IMR-90 (cell line): Measurements from ENCODE around the gene SLC6A7. TPM values are rescaled to one million over a fixed set of nuclear protein-coding genes. Genes with fewer than 3 reads are reported as not detected.
A peak's percentile ranks its signal among the peaks of the same experiment; 100 is the strongest.

Experiments used
- ATAC-seq: fragments of 200-7000 bp; cut with Tn5 transposase; 2 replicates; pipeline ENCODE4 v1.9.1; 2020; ENCODE audit warnings: low read depth, mild to moderate bottlenecking, moderate library complexity
- BruUV-seq: library from RNA; stranded (reverse); fragments of 400-500 nt; replicated peaks from 2 replicates; lab custom pipeline; 2021; lab: Mats Ljungman, UMichigan
- CTCF ChIA-PET: fragments of 300-600 bp; formaldehyde crosslinking; extraction: SDS; loops from one replicate; lab custom pipeline; 2021; ENCODE audit warnings: antibody characterized with exemption; lab: Yijun Ruan, JAX
- POLR2A ChIA-PET: fragments of 300-600 bp; sonication (Branson Sonifier 250); formaldehyde crosslinking; loops from one replicate; lab custom pipeline; 2022; ENCODE audit warnings: antibody characterized with exemption; ENCODE audit not compliant: unreplicated experiment; lab: Charles Lee
- DNase-seq: peaks from one replicate; pipeline ENCODE4 v3.0.0; 2013
- H2AFZ ChIP-seq: replicated peaks from 2 replicates; pipeline ENCODE3; 2013; ENCODE audit warnings: low read length, mild to moderate bottlenecking; ENCODE audit not compliant: poor library complexity
- H2AK5ac ChIP-seq: 2 replicates; pipeline ENCODE4 v1.6.1; 2013; ENCODE audit warnings: low read depth, low read length, inconsistent platforms
- H2AK9ac ChIP-seq: replicated peaks from 2 replicates; pipeline ENCODE3; 2013; ENCODE audit warnings: mild to moderate bottlenecking, low read depth, low read length, moderate library complexity; ENCODE audit not compliant: poor library complexity
- H2BK120ac ChIP-seq: 2 replicates; pipeline ENCODE4 v1.6.1; 2013; ENCODE audit warnings: low read depth, low read length, inconsistent platforms
- H2BK15ac ChIP-seq: 3 replicates; pipeline ENCODE4 v1.6.1; 2013; ENCODE audit warnings: low read depth, low read length, inconsistent platforms
- H2BK20ac ChIP-seq: 2 replicates; pipeline ENCODE4 v1.6.1; 2013; ENCODE audit warnings: low read depth, mild to moderate bottlenecking, inconsistent platforms, low read length, moderate library complexity
- H2BK5ac ChIP-seq: 2 replicates; pipeline ENCODE4 v1.6.1; 2013; ENCODE audit warnings: mild to moderate bottlenecking, low read depth, low read length, inconsistent platforms; ENCODE audit not compliant: poor library complexity, severe bottlenecking
- H3K14ac ChIP-seq: replicated peaks from 2 replicates; pipeline ENCODE4 v1.6.1; 2013; ENCODE audit warnings: low read depth, low read length, inconsistent platforms
- H3K18ac ChIP-seq: 2 replicates; pipeline ENCODE4 v1.6.1; 2013; ENCODE audit warnings: low read depth, low read length, control low read depth
- H3K23ac ChIP-seq: 2 replicates; pipeline ENCODE4 v1.6.1; 2013; ENCODE audit warnings: low read depth, low read length, inconsistent platforms
- H3K27ac ChIP-seq: 2 replicates; pipeline ENCODE4 v1.5.1; 2013; ENCODE audit warnings: mild to moderate bottlenecking, control low read depth, low read length; ENCODE audit not compliant: insufficient read depth
- H3K27me3 ChIP-seq: 2 replicates; pipeline ENCODE4 v1.6.1; 2013; ENCODE audit warnings: low read length; ENCODE audit not compliant: control insufficient read depth, insufficient read depth
- H3K36me3 ChIP-seq: 2 replicates; pipeline ENCODE4 v1.6.1; 2013; ENCODE audit warnings: low read length, mixed read lengths; ENCODE audit not compliant: control insufficient read depth, insufficient read depth
- H3K4ac ChIP-seq: 2 replicates; pipeline ENCODE4 v1.6.1; 2013; ENCODE audit warnings: low read depth, low read length, inconsistent platforms
- H3K4me1 ChIP-seq: 2 replicates; pipeline ENCODE4 v1.6.1; 2013; ENCODE audit warnings: low read length, mixed read lengths; ENCODE audit not compliant: control insufficient read depth, insufficient read depth
- H3K4me2 ChIP-seq: 2 replicates; pipeline ENCODE4 v1.6.1; 2013; ENCODE audit warnings: low read depth, mild to moderate bottlenecking, control low read depth, low read length, moderate library complexity
- H3K4me3 ChIP-seq: 2 replicates; pipeline ENCODE4 v1.5.1; 2013; ENCODE audit warnings: low read depth, mild to moderate bottlenecking, control low read depth, low read length, moderate library complexity; ENCODE audit not compliant: insufficient read depth
- H3K56ac ChIP-seq: 2 replicates; pipeline ENCODE4 v1.6.1; 2013; ENCODE audit warnings: low read length, inconsistent platforms; ENCODE audit not compliant: insufficient read depth; ENCODE audit errors: extremely low read depth
- H3K79me1 ChIP-seq, 2 experiments: 2 replicates each; pipeline ENCODE4 v1.6.1; 2013; ENCODE audit warnings: low read length in 2 of 2, inconsistent platforms in 1 of 2, low read depth in 1 of 2
- H3K9ac ChIP-seq: 2 replicates; pipeline ENCODE4 v1.6.1; 2013; ENCODE audit warnings: low read depth, low read length, control low read depth
- H3K9me1 ChIP-seq: 2 replicates; pipeline ENCODE4 v1.6.1; 2013; ENCODE audit warnings: low read length, inconsistent platforms; ENCODE audit not compliant: insufficient read depth
- H3K9me3 ChIP-seq: 2 replicates; pipeline ENCODE4 v1.6.1; 2013; ENCODE audit warnings: low read length; ENCODE audit not compliant: control insufficient read depth, insufficient read depth
- H4K20me1 ChIP-seq: 2 replicates; pipeline ENCODE4 v1.6.1; 2013; ENCODE audit warnings: low read length, inconsistent platforms; ENCODE audit not compliant: insufficient read depth
- H4K5ac ChIP-seq: 2 replicates; pipeline ENCODE4 v1.6.1; 2013; ENCODE audit warnings: mild to moderate bottlenecking, low read depth, low read length, control low read depth
- H4K8ac ChIP-seq, 2 experiments: 2 replicates each; pipeline ENCODE4 v1.6.1; 2013; ENCODE audit warnings: low read depth in 2 of 2, low read length in 2 of 2, control low read depth in 1 of 2, inconsistent platforms in 1 of 2
- H4K91ac ChIP-seq: 2 replicates; pipeline ENCODE4 v1.6.1; 2013; ENCODE audit warnings: low read depth, low read length, inconsistent platforms; ENCODE audit not compliant: insufficient read depth
- BHLHE40 ChIP-seq: fragments of 150-350 bp; IDR thresholded peaks from 2 replicates; pipeline ENCODE4 v1.6.1; 2016; ENCODE audit warnings: mild to moderate bottlenecking, low read depth, low read length
- CEBPB ChIP-seq: IDR thresholded peaks from 2 replicates; pipeline ENCODE4 v1.6.1; 2012; ENCODE audit warnings: low read depth, low read length, improper control_type of control experiment
- SMC3 ChIP-seq: fragments of 150-350 bp; IDR thresholded peaks from 2 replicates; pipeline ENCODE4 v1.6.1; 2016; ENCODE audit warnings: low read depth, mild to moderate bottlenecking, antibody characterized with exemption, low read length, moderate library complexity
- WGBS, 2 experiments: methylation state at CpG; one replicate each; pipeline versions ENCODE4 v1.1.5 to v1.1.7; 2013; ENCODE audit warnings: missing lambda C conversion rate in 2 of 2; ENCODE audit not compliant: insufficient read length in 1 of 2; ENCODE audit errors: extremely low coverage in 2 of 2; 5-methylcytosine and 5-hydroxymethylcytosine counted together
- dilution Hi-C: fragments of 300-500 bp; cut with HindIII; formaldehyde crosslinking; loops from one replicate; pipeline ENCODE4 v1.14.3; 2018; ENCODE audit warnings: low sequenced_read_pairs; ENCODE audit not compliant: unreplicated experiment
- in situ Hi-C: fragments of 300-500 bp; cut with MboI; formaldehyde crosslinking; loops from 3 replicates; pipeline ENCODE4 v1.14.3; 2019; ENCODE audit warnings: low sequenced_read_pairs, inconsistent platforms, mixed read lengths
- intact Hi-C: fragments of 100-400 bp; cut with micrococcal nuclease; formaldehyde crosslinking; loops from 2 replicates; pipeline ENCODE4 v1.10.0; 2022
- polyA plus RNA-seq, 3 experiments: library from polyadenylated mRNA; depleted of rRNA; stranded (reverse); fragments of >200 nt; gene quantifications; 2 replicates each; pipeline ENCODE4 v1.2.3, GENCODE V29; 2012; ENCODE audit warnings: low replicate concordance in 1 of 3
- total RNA-seq: library from RNA; depleted of rRNA; stranded (reverse); fragments of >200 nt; gene quantifications from 2 replicates; pipeline ENCODE4 v1.2.3, GENCODE V29; 2012
- TF ChIP-seq, protein P1 (sequence below): fragments of 150-350 bp; IDR thresholded peaks from 2 replicates; pipeline ENCODE4 v1.6.1; 2016; ENCODE audit warnings: low read depth, mild to moderate bottlenecking, low read length, moderate library complexity, borderline replicate concordance

Gene SLC6A7
- total and polyA plus RNA-seq, 2 of the 4 experiments (the other 2 are of a cell fraction), result under 0.01 TPM; not detected in 1

DNA sequence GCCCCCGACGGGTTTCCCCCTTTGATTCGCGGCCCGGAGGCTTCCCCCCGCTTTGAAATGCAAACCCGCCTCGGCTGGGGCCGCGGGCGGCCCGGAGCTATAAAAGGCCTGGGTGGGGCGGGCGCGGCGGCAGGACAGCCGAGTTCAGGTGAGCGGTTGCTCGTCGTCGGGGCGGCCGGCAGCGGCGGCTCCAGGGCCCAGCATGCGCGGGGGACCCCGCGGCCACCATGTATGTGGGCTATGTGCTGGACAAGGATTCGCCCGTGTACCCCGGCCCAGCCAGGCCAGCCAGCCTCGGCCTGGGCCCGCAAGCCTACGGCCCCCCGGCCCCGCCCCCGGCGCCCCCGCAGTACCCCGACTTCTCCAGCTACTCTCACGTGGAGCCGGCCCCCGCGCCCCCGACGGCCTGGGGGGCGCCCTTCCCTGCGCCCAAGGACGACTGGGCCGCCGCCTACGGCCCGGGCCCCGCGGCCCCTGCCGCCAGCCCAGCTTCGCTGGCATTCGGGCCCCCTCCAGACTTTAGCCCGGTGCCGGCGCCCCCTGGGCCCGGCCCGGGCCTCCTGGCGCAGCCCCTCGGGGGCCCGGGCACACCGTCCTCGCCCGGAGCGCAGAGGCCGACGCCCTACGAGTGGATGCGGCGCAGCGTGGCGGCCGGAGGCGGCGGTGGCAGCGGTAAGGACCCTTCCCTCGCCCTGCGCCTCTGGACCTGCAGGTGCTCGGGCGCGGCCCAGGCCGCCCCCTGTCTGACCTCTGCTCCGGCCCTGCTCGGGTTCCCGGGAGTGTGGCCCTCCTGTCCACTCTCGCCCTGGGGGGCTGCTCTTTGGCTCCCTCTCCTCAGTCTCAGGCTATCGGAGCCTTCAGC is 23.0 kb upstream of the SLC6A7 start, which contains the start of gene CDX1:
Gene CDX1, plus strand, starts transcription at position 129 of the 862 bp plus-strand sequence. Its CDS starts 99 bp downstream, at position 228.
- Histone ChIP-seq H4K8ac (no peak within 1 kb of the TSS), H3K18ac (no peak within 1 kb of the TSS), H2BK20ac (no peak within 1 kb of the TSS), H3K9me3 (no peaks in the 10 kb centered on the region), H3K79me1 (no peaks in the 10 kb centered on the region), H3K27me3 (peaks cover 24% of the 10 kb centered on the region), H3K23ac (no peak within 1 kb of the TSS), H2AFZ (no peak within 1 kb of the TSS), H3K9ac (no peak within 1 kb of the TSS), H3K4ac (no peak within 1 kb of the TSS), H4K91ac (no peak within 1 kb of the TSS), H2BK15ac (no peak within 1 kb of the TSS; the same call in 2 of the 3 replicates), H3K27ac (no peak within 1 kb of the TSS), H2AK5ac (peak within 1 kb of the TSS; percentile 51), H3K4me3 (no peak within 1 kb of the TSS), H3K4me1 (peaks cover 6% of the 10 kb centered on the region; the same call in 1 of the 2 replicates), H4K5ac (no peak within 1 kb of the TSS), H4K20me1 (no peaks in the 10 kb centered on the region), H3K9me1 (no peaks in the 10 kb centered on the region), H3K4me2 (no peak within 1 kb of the TSS), H3K36me3 (no peaks in the 10 kb centered on the region), H2BK5ac (no peak within 1 kb of the TSS), H3K56ac (no peak within 1 kb of the TSS), H3K14ac (no peak within 1 kb of the TSS), H2BK120ac (no peak within 1 kb of the TSS), H2AK9ac (no peak within 1 kb of the TSS)
- dilution Hi-C loops, result no loop called here
- DNase-seq (no peak), ATAC-seq (no peak)
- in situ Hi-C loops, result no loop called here
- BruUV-seq, result no TSS peak
- TF ChIP-seq, protein P1, sequence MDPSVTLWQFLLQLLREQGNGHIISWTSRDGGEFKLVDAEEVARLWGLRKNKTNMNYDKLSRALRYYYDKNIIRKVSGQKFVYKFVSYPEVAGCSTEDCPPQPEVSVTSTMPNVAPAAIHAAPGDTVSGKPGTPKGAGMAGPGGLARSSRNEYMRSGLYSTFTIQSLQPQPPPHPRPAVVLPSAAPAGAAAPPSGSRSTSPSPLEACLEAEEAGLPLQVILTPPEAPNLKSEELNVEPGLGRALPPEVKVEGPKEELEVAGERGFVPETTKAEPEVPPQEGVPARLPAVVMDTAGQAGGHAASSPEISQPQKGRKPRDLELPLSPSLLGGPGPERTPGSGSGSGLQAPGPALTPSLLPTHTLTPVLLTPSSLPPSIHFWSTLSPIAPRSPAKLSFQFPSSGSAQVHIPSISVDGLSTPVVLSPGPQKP, result no peak
- TF ChIP-seq CEBPB (no peak), BHLHE40 (no peak), SMC3 (no peak)
- intact Hi-C loops, result no loop called here
- WGBS, 2 experiments, result 85% methylated on average over 39 of the region's 93 CpGs; no CpG with 5 or more reads in 1 of the 2 experiments
- ChIA-PET POLR2A (no interaction called here), CTCF (no interaction called here)
